GM18951 (cell line): ENCODE measurements around the gene AP3M1.

Experiments used
- POLR2A ChIP-seq: IDR thresholded peaks from 4 replicates; pipeline ENCODE4 v1.6.1; 2011; ENCODE audit warnings: mild to moderate bottlenecking; ENCODE audit not compliant: insufficient read length, insufficient read depth; ENCODE audit errors: extremely low read depth
- in situ Hi-C: fragments of 300-500 bp; cut with MboI; formaldehyde crosslinking; loops from one replicate; pipeline ENCODE4 v1.12.0; 2022; ENCODE audit warnings: low sequenced_read_pairs, mixed read lengths, inconsistent platforms; ENCODE audit not compliant: unreplicated experiment

AP3M1 gene

GRCh38 chr10:74097776-74098175 lies 52.9 kb downstream of the AP3M1 start:
- no peak for TF ChIP-seq POLR2A
- in situ Hi-C loops = no loop called here

- no peak for TF ChIP-seq POLR2A
- in situ Hi-C loops = no loop called here
Observed at GRCh38 chr10:74096777-74097176, 53.9 kb downstream of the AP3M1 start.

- in situ Hi-C loops = no loop called here
Observed at GRCh38 chr10:74094231-74094630, 56.4 kb downstream of the AP3M1 start.

GRCh38 chr10:74093530-74094164 lies 57.0 kb downstream of the AP3M1 start:
- in situ Hi-C loops = no loop called here
- TF ChIP-seq POLR2A = no peak

More at GRCh38 chr10:74094231-74094630, 56.4 kb downstream of the AP3M1 start:
- no peak for TF ChIP-seq POLR2A

DNA sequence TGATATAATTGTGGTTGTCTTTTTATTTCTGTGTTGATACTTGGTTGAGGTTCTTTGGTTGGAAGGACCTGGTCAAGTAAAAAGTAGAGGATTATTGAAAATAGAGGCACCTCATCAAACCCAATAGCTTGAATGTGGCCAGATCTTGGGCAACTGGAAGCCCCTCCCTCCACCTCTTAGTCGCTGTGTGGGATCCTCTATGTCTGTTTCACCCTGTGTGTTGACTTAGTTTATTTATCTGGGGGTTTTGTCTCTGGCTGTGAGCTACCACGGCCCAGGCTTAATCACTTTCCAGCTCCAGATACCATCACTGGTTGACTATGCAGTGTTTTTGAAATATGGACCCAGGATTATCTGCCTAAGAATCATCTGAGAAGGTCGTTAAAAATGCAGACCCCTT lies 58.3 kb downstream of the AP3M1 start:
- in situ Hi-C loops = no loop called here

GRCh38 chr10:74088722-74089121 lies 61.9 kb downstream of the AP3M1 start:
- TF ChIP-seq POLR2A = no peak
- in situ Hi-C loops = no loop called here

More for the DNA sequence above, 58.3 kb downstream of the AP3M1 start:
- no peak for TF ChIP-seq POLR2A

DNA sequence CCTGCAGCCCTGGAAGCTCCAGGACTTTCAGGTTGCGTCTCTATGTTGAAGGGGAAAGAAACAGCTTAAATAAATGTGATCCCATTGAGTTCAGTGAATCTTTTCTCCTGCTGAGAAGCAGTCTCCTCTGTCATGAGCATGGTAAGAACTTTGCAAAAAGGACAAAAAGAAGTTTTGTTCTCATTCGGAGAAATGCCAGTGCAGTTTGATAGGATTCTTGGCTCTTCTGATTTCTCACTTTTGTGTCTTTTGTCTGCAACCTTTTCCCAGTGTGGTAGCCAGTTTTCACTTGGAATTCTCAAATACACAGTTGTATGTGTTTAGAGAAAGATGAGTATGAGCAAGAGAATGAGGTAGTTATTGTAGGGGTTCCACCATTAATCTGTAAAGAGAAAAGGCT lies 64.3 kb downstream of the AP3M1 start:
- in situ Hi-C loops = no loop called here
- no peak for TF ChIP-seq POLR2A

DNA sequence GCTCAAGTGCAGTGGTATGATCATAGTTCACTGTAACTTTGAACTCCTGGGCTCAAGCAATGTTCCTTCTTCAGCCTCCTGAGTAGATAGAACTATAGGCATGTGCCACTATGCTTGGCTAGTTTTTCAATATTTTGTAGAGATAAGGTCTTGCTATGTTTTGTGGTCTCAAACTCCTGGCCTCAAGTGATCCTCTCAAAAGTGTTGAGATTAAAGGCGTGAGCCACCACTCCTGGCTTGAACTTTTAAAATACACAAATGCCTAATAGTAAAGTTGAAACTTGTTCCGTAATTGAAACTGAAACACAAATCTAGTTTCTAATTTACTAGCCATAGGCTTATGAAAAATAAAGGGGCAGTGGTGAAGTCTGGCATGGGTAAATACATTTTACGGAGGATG lies 65.7 kb downstream of the AP3M1 start:
- in situ Hi-C loops = no loop called here
- no peak for TF ChIP-seq POLR2A

DNA sequence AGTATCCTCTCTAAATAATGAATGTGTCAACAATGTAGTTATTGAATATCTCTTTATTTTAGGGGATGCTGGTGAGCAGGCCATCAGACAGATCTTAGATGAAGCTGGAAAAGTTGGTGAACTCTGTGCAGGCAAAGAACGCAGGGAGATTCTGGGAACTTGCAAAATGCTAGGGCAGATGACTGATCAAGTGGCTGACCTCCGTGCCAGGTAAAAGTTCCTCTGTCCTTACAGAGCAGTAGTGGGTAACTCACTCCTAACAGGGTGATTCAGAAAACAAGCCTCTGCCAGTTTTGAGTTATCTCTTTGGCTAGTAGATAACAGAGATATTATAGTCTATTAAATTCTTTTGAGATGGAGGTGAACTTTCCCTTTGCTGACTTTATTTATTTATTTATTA lies 67.3 kb downstream of the AP3M1 start:
- in situ Hi-C loops = no loop called here
- no peak for TF ChIP-seq POLR2A

GRCh38 chr10:74081941-74082718 lies 68.5 kb downstream of the AP3M1 start:
- in situ Hi-C loops = no loop called here

GRCh38 chr10:74081192-74081803 lies 69.3 kb downstream of the AP3M1 start:
- in situ Hi-C loops = no loop called here
- TF ChIP-seq POLR2A = no peak

More at GRCh38 chr10:74081941-74082718, 68.5 kb downstream of the AP3M1 start:
- TF ChIP-seq POLR2A = no peak

- in situ Hi-C loops = no loop called here
- TF ChIP-seq POLR2A = no peak
Observed at GRCh38 chr10:74079936-74080590, 70.6 kb downstream of the AP3M1 start.
